GM23248 (cell line): ENCODE data around the gene RBP7. TPM values are rescaled to one million over a fixed set of nuclear protein-coding genes. Genes with fewer than 3 reads are reported as not detected.

ENCODE experiments used
- DNase-seq: peaks from one replicate; pipeline ENCODE4 v3.0.0-alpha.2; 2015
- H2AFZ ChIP-seq: fragments of 200-600 bp; sonication (generic); 2 replicates; pipeline ENCODE4 v1.6.1; 2016; ENCODE audit warnings: antibody characterized with exemption
- H3F3A ChIP-seq: fragments of 200-600 bp; sonication (generic); 2 replicates; pipeline ENCODE4 v1.6.1; 2016; ENCODE audit warnings: mild to moderate bottlenecking, antibody characterized with exemption, mixed run types; ENCODE audit not compliant: insufficient read depth
- H3K27ac ChIP-seq: fragments of 200-600 bp; sonication (generic); 2 replicates; pipeline ENCODE4 v1.5.1; 2016; ENCODE audit warnings: mild to moderate bottlenecking
- H3K27me3 ChIP-seq: fragments of 200-600 bp; sonication (generic); replicated peaks from 2 replicates; pipeline ENCODE4 v1.6.1; 2016; ENCODE audit warnings: mild to moderate bottlenecking; ENCODE audit not compliant: insufficient read depth
- H3K36me3 ChIP-seq: fragments of 200-600 bp; sonication (generic); 2 replicates; pipeline ENCODE4 v1.6.1; 2016; ENCODE audit warnings: low read depth, mild to moderate bottlenecking
- H3K4me1 ChIP-seq: fragments of 200-600 bp; sonication (generic); 2 replicates; pipeline ENCODE4 v1.6.1; 2016; ENCODE audit warnings: mild to moderate bottlenecking; ENCODE audit not compliant: insufficient read depth
- H3K4me2 ChIP-seq: fragments of 200-600 bp; sonication (generic); one replicate; pipeline ENCODE4 v1.6.1; 2016; ENCODE audit warnings: mild to moderate bottlenecking; ENCODE audit not compliant: unreplicated experiment
- H3K4me3 ChIP-seq: fragments of 200-600 bp; sonication (generic); 2 replicates; pipeline ENCODE4 v1.5.1; 2016; ENCODE audit warnings: mild to moderate bottlenecking
- H3K79me2 ChIP-seq: fragments of 200-600 bp; sonication (generic); 2 replicates; pipeline ENCODE4 v1.6.1; 2016; ENCODE audit warnings: mild to moderate bottlenecking; ENCODE audit not compliant: insufficient read depth
- H3K9ac ChIP-seq: fragments of 200-600 bp; sonication (generic); 2 replicates; pipeline ENCODE4 v1.6.1; 2016; ENCODE audit warnings: mild to moderate bottlenecking
- H3K9me2 ChIP-seq: fragments of 200-600 bp; sonication (generic); 2 replicates; pipeline ENCODE4 v1.6.1; 2016; ENCODE audit warnings: mixed run types, mild to moderate bottlenecking, moderate library complexity; ENCODE audit not compliant: insufficient read depth
- H3K9me3 ChIP-seq: fragments of 200-600 bp; sonication (generic); one replicate; pipeline ENCODE4 v1.6.1; 2017; ENCODE audit warnings: low read depth
- H4K20me1 ChIP-seq: fragments of 200-600 bp; sonication (generic); 2 replicates; pipeline ENCODE4 v1.6.0; 2016; ENCODE audit not compliant: insufficient read depth
- EZH2 ChIP-seq: fragments of 200-600 bp; sonication (generic); IDR thresholded peaks from 2 replicates; pipeline ENCODE4 v1.6.1; 2018; ENCODE audit warnings: antibody characterized with exemption, mild to moderate bottlenecking; ENCODE audit not compliant: insufficient read depth, poor library complexity, severe bottlenecking
- EZH2phosphoT487 ChIP-seq: fragments of 200-600 bp; sonication (generic); IDR thresholded peaks from 2 replicates; pipeline ENCODE4 v1.6.1; 2018; ENCODE audit warnings: antibody characterized with exemption, moderate library complexity, mild to moderate bottlenecking, low read depth; ENCODE audit not compliant: insufficient read depth
- WGBS, 2 experiments: methylation state at CpG; one replicate each; pipeline ENCODE4 v1.1.6; 2015 to 2017; ENCODE audit warnings: low lambda C conversion rate in 2 of 2, low coverage in 1 of 2; ENCODE audit errors: missing lambda C conversion rate in 2 of 2; 5-methylcytosine and 5-hydroxymethylcytosine counted together
- in situ Hi-C: fragments of 300-500 bp; cut with MboI; formaldehyde crosslinking; loops from 2 replicates; pipeline ENCODE4 v1.15.0; 2020
- polyA plus RNA-seq: library from polyadenylated mRNA; unstranded; fragments of >200 nt; fragmentation: Nextera tagmentation; extraction: Ambion mirVana; gene quantifications from 2 replicates; pipeline ENCODE4 v1.2.1, GENCODE V29; 2016
- total RNA-seq: library from RNA; depleted of rRNA; stranded (reverse); fragments of >200 nt; shearing (Covaris generic); gene quantifications from 2 replicates; pipeline ENCODE4 v1.2.3, GENCODE V29; 2014

The RBP7 gene
- total and polyA plus RNA-seq, 2 experiments from 2014 or later = not detected

- H2AFZ ChIP-seq = no peak overlapping the region
- no peaks in the 10 kb centered on the region for H4K20me1 ChIP-seq
- WGBS, 2 experiments = 95 to 98% methylated on average over 8 of the region's 8 CpGs
- H3K9me3 ChIP-seq = no peaks in the 10 kb centered on the region
- H3K4me3 ChIP-seq = no peak overlapping the region
- no peaks in the 10 kb centered on the region for H3K27me3 ChIP-seq
- H3K4me2 ChIP-seq = no peak overlapping the region
- DNase-seq = no peak
- in situ Hi-C loops = no loop called here
- H3K36me3 ChIP-seq = no peaks in the 10 kb centered on the region
- H3K27ac ChIP-seq = no peak overlapping the region
- peaks cover 96% of the 10 kb centered on the region for H3K79me2 ChIP-seq
- H3K4me1 ChIP-seq = peaks cover 22% of the 10 kb centered on the region
- no peak for TF ChIP-seq EZH2
- no peak for TF ChIP-seq EZH2phosphoT487
- H3K9ac ChIP-seq = no peak overlapping the region
- H3F3A ChIP-seq = peaks cover 12% of the 10 kb centered on the region
- H3K9me2 ChIP-seq = no peaks in the 10 kb centered on the region
Observed at GRCh38 chr1:10059342-10059718, 62.3 kb downstream of the RBP7 start.

DNA sequence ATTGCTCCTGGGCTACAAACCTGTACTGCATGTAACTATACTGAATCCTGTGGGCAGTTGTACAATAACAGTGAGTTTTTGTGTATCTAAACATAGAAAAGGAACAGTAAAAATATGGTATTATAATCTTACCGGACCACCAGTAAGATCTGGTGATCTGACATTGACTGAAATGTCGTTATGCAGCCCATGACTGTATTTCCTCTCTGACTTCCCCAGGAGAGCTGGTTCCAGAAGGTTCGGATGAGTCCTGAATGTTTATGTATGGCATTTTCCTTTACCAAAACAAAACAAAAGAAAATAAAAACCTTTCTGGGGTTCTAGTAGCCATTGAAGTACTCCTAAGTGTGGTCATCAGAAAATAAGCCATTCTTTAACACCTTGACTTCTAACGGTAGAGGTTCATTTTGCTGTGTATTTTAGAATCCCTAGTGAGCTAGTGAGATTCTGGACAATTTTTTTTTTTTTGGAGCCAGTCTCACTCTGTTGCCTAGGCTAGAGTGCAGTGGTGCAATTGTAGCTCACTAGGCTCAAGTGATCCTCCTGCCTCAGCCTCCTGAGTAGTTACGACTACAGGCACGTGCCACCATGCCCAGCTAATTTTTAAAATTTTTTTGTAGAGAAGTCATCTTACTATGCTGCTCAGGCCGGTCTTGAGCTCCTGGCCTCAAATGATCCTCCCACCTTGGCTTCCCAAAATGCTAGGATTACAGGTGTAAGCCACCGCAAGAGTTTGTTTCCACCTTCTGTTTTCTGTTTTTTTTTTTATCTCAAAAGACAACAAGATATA is 63.5 kb downstream of the RBP7 start:
- peaks cover 96% of the 10 kb centered on the region for H3K79me2 ChIP-seq
- H3K9me2 ChIP-seq = no peaks in the 10 kb centered on the region
- no peaks in the 10 kb centered on the region for H3K27me3 ChIP-seq
- H3K4me3 ChIP-seq = no peak overlapping the region
- H3K9ac ChIP-seq = no peak overlapping the region
- no peak overlapping the region for H2AFZ ChIP-seq
- no peaks in the 10 kb centered on the region for H3K9me3 ChIP-seq
- H3K27ac ChIP-seq = no peak overlapping the region
- no peak overlapping the region for H3K4me2 ChIP-seq
- no peaks in the 10 kb centered on the region for H4K20me1 ChIP-seq
- H3K4me1 ChIP-seq = peaks cover 22% of the 10 kb centered on the region
- peaks cover 9% of the 10 kb centered on the region for H3F3A ChIP-seq
- no peak for DNase-seq
- whole genome bisulfite sequencing, 2 experiments = 95% methylated on average over 8 of the region's 8 CpGs
- H3K36me3 ChIP-seq = no peaks in the 10 kb centered on the region
- in situ Hi-C loops = no loop called here
- TF ChIP-seq EZH2phosphoT487 (no peak), EZH2 (no peak)

DNA sequence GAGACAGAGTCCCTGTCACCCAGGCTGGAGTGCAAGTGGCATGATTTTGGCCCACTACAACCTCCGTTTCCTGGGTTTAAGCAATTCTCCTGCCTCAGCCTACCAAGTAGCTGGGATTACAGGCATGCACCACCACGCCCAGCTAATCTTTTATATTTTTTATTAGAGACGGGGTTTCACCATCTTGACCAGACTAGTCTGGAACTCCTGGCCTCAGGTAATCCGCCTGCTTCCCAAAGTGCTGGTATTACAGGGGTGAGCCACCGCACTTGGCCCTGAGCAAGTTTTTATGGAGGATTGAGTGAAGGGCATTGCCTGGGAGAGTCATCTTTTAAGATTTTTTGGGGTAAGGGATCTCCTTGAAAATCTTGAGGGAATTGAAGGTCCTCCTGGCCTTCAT is 64.2 kb downstream of the RBP7 start:
- Histone ChIP-seq H3K9me2 (no peaks in the 10 kb centered on the region), H3K27me3 (no peaks in the 10 kb centered on the region), H3K27ac (no peak overlapping the region), H3K4me1 (peaks cover 21% of the 10 kb centered on the region), H3K79me2 (peaks cover 98% of the 10 kb centered on the region), H3K9me3 (no peaks in the 10 kb centered on the region), H3K36me3 (no peaks in the 10 kb centered on the region), H2AFZ (no peak overlapping the region), H3K4me3 (no peak overlapping the region), H3K4me2 (no peak overlapping the region), H3K9ac (no peak overlapping the region), H3F3A (peaks cover 7% of the 10 kb centered on the region), H4K20me1 (no peaks in the 10 kb centered on the region)
- TF ChIP-seq EZH2phosphoT487 = no peak
- TF ChIP-seq EZH2 = no peak
- in situ Hi-C loops = no loop called here
- no peak for DNase-seq
- 96 to 97% methylated on average over 5 of the region's 5 CpGs for WGBS, 2 experiments

DNA sequence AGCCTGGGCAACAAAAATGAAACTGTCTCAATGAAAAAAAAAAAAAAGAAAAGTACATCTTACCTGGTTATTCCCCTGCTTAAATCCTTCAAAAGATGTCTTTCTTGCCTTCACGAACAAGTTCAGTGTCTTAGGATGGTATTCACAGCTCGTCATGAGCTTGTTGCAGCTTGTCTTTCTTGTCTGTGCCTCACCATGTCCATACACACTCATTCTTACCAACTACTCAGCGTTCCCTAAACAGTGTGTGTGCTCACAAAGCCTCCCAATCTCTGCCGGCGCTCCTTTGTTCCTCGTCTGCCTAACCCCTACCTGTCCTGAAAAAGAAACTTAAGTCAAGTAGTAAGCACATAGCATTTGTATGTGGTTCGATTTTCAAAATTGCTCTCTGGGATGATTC is 66.8 kb downstream of the RBP7 start:
- in situ Hi-C loops = no loop called here
- Histone ChIP-seq H3K79me2 (peaks cover 87% of the 10 kb centered on the region), H3F3A (peaks cover 25% of the 10 kb centered on the region)

More for the DNA sequence above, 66.8 kb downstream of the RBP7 start:
- no peaks in the 10 kb centered on the region for H4K20me1 ChIP-seq
- H3K27me3 ChIP-seq = no peaks in the 10 kb centered on the region
- no peak for TF ChIP-seq EZH2phosphoT487
- TF ChIP-seq EZH2 = no peak
- peaks cover 22% of the 10 kb centered on the region for H3K4me1 ChIP-seq
- H3K4me2 ChIP-seq = no peak overlapping the region
- no peaks in the 10 kb centered on the region for H3K9me3 ChIP-seq
- H3K4me3 ChIP-seq = no peak overlapping the region
- DNase-seq = no peak
- H3K9ac ChIP-seq = no peak overlapping the region
- H3K27ac ChIP-seq = no peak overlapping the region
- no peaks in the 10 kb centered on the region for H3K36me3 ChIP-seq
- no peaks in the 10 kb centered on the region for H3K9me2 ChIP-seq
- 97 to 100% methylated on average over 7 of the region's 7 CpGs for WGBS, 2 experiments
- H2AFZ ChIP-seq = no peak overlapping the region
